IgD-negative memory B cell (primary cell): ENCODE measurements around the gene SMPD1. TPM values are rescaled to one million over a fixed set of nuclear protein-coding genes. Genes with fewer than 3 reads are reported as not detected.

ENCODE experiments used
- polyA plus RNA-seq: library from polyadenylated mRNA; unstranded; fragments of 300-500 nt; fragmentation: Illumina TruSeq; gene quantifications from one replicate; pipeline ENCODE4 v1.2.3, GENCODE V29; 2021

The SMPD1 gene
- polyA plus RNA-seq, 1 donor from 2014 or later = 4.9 TPM

Other genes starting within 250 kb of the SMPD1 start
- not detected for gene OR52B2, start 220.1 kb upstream of the SMPD1 start, polyA plus RNA-seq
- gene OR52W1, start 191.2 kb upstream of the SMPD1 start, polyA plus RNA-seq = not detected
- gene C11orf42, start 184.9 kb upstream of the SMPD1 start, polyA plus RNA-seq = not detected
- gene FHIP1B, start 155.8 kb upstream of the SMPD1 start, polyA plus RNA-seq = 14.9 TPM
- gene CNGA4, start 151.4 kb upstream of the SMPD1 start, polyA plus RNA-seq = not detected
- gene CCKBR, start 130.6 kb upstream of the SMPD1 start, polyA plus RNA-seq = not detected
- gene CAVIN3, start 70.0 kb upstream of the SMPD1 start, polyA plus RNA-seq = not detected
- 21.4 TPM for gene APBB1, start 28.6 kb downstream of the SMPD1 start, polyA plus RNA-seq
- gene HPX, start 50.5 kb downstream of the SMPD1 start, polyA plus RNA-seq = 0.46 TPM
- gene TRIM3, start 83.5 kb downstream of the SMPD1 start, polyA plus RNA-seq = 0.61 TPM
- gene ARFIP2, start 90.9 kb downstream of the SMPD1 start, polyA plus RNA-seq = 36.3 TPM
- 25.4 TPM for gene TIMM10B, start 91.0 kb downstream of the SMPD1 start, polyA plus RNA-seq
- 1.9 TPM for gene DNHD1, start 106.8 kb downstream of the SMPD1 start, polyA plus RNA-seq
- gene RRP8, start 213.1 kb downstream of the SMPD1 start, polyA plus RNA-seq = 26.6 TPM
- gene ILK, start 213.3 kb downstream of the SMPD1 start, polyA plus RNA-seq = 80.5 TPM
- gene TAF10, start 221.7 kb downstream of the SMPD1 start, polyA plus RNA-seq = 256 TPM
- 163 TPM for gene TPP1, start 228.9 kb downstream of the SMPD1 start, polyA plus RNA-seq